PC-9 (cell line): ENCODE measurements around the gene SUGP2. TPM values are rescaled to one million over a fixed set of nuclear protein-coding genes. Genes with fewer than 3 reads are reported as not detected.
A peak's percentile ranks its signal among the peaks of the same experiment; 100 is the strongest.

ENCODE experiments used
- BruUV-seq: library from RNA; stranded (reverse); fragments of 400-500 nt; replicated peaks from 2 replicates; lab custom pipeline; 2021; lab: Mats Ljungman, UMichigan
- CTCF ChIA-PET: fragments of 300-600 bp; sonication (Branson Sonifier 250); formaldehyde crosslinking; loops from one replicate; lab custom pipeline; 2022; ENCODE audit warnings: antibody characterized with exemption; lab: Charles Lee
- POLR2A ChIA-PET: fragments of 300-600 bp; sonication (Branson Sonifier 250); formaldehyde crosslinking; loops from one replicate; lab custom pipeline; 2022; ENCODE audit warnings: antibody characterized with exemption; ENCODE audit not compliant: unreplicated experiment; lab: Charles Lee
- DNase-seq, 2 experiments: peaks; one replicate each; pipeline versions ENCODE4 v3.0.0 to v3.0.0-alpha.2; 2015 to 2022; ENCODE audit warnings: mixed read lengths in 1 of 2
- H2AFZ ChIP-seq: fragments of 200-600 bp; sonication (generic); 2 replicates; pipeline ENCODE4 v1.8.1; 2017; ENCODE audit warnings: antibody characterized with exemption
- H3F3A ChIP-seq: fragments of 200-600 bp; sonication (generic); 2 replicates; pipeline ENCODE4 v1.8.1; 2017; ENCODE audit warnings: antibody characterized with exemption, mild to moderate bottlenecking, low read depth; ENCODE audit not compliant: insufficient read depth
- H3K27ac ChIP-seq: fragments of 200-600 bp; sonication (generic); 2 replicates; pipeline ENCODE4 v1.6.1; 2016; ENCODE audit warnings: mixed run types
- H3K27me3 ChIP-seq: fragments of 200-600 bp; sonication (generic); 2 replicates; pipeline ENCODE4 v1.6.1; 2016; ENCODE audit warnings: low read depth, mixed run types; ENCODE audit not compliant: insufficient read depth
- H3K36me3 ChIP-seq: fragments of 200-600 bp; sonication (generic); 2 replicates; pipeline ENCODE4 v1.6.1; 2016; ENCODE audit warnings: low read depth, mixed run types
- H3K4me1 ChIP-seq: fragments of 200-600 bp; sonication (generic); replicated peaks from 2 replicates; pipeline ENCODE4 v1.6.1; 2016; ENCODE audit warnings: mixed run types; ENCODE audit not compliant: insufficient read depth
- H3K4me2 ChIP-seq: fragments of 200-600 bp; sonication (generic); 2 replicates; pipeline ENCODE4 v1.6.1; 2017; ENCODE audit warnings: mixed run types
- H3K4me3 ChIP-seq: fragments of 200-600 bp; sonication (generic); 2 replicates; pipeline ENCODE4 v1.6.1; 2016; ENCODE audit warnings: mixed run types
- H3K79me2 ChIP-seq: fragments of 200-600 bp; sonication (generic); 2 replicates; pipeline ENCODE4 v1.6.1; 2017; ENCODE audit warnings: low read depth, mixed run types
- H3K9me2 ChIP-seq: fragments of 200-600 bp; sonication (generic); 2 replicates; pipeline ENCODE4 v1.8.1; 2017; ENCODE audit warnings: mild to moderate bottlenecking; ENCODE audit not compliant: insufficient read depth
- H3K9me3 ChIP-seq: fragments of 200-600 bp; sonication (generic); 2 replicates; pipeline ENCODE4 v1.8.1; 2016; ENCODE audit warnings: low read depth; ENCODE audit not compliant: insufficient read depth
- H4K20me1 ChIP-seq: fragments of 200-600 bp; sonication (generic); 2 replicates; pipeline ENCODE4 v1.8.1; 2017; ENCODE audit not compliant: insufficient read depth
- EZH2 ChIP-seq: fragments of 200-600 bp; sonication (generic); IDR thresholded peaks from 2 replicates; pipeline ENCODE4 v1.8.0; 2017; ENCODE audit warnings: antibody characterized with exemption, low read depth
- intact Hi-C: fragments of 100-400 bp; cut with micrococcal nuclease; formaldehyde crosslinking; loops from one replicate; pipeline ENCODE4 v1.10.0; 2022; ENCODE audit not compliant: unreplicated experiment
- total RNA-seq: library from RNA; stranded (reverse); gene quantifications from 2 replicates; pipeline ENCODE4 v1.2.3, GENCODE V29; 2021
- TF ChIP-seq, protein P1 (sequence below): fragments of 200-600 bp; sonication (generic); conservative IDR thresholded peaks from 2 replicates; pipeline ENCODE4 v1.6.1; 2017; ENCODE audit warnings: mixed run types, antibody characterized with exemption, mild to moderate bottlenecking, moderate library complexity

The SUGP2 gene
- total RNA-seq, 1 experiment from 2014 or later: 73.1 TPM

DNA sequence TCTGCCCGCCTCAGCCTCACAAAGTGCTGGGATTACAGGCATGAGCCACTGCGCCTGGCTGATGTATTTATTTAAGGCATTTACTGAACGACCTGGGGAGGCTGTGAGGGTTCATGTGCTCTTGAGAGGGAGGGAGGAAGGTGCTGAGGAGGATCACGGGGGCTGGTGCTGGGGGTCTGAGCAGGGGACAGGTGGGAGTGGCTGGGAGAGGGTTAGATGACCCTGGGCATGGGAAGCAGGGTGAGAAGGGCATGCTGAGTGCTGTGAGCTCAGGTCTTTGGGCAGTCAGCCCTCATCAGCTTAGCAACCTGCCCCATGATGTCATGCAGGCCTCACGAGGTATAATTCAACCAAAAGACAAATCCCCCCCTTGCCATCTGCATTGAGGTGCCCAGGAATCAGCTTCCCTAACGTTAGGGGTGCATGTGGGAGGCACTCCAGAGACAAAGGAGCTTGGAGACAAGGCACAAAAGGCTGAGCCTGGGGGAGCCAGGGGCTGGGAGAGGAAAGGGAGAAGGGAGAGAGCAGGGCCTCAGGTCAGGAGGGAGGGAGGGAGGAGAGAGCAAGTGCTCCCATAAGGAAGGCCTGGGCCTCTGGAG, 36.4 kb downstream of the SUGP2 start:
- ChIA-PET POLR2A (no interaction called here), CTCF (no interaction called here)
- Histone ChIP-seq H3K9me3 (no peaks in the 10 kb centered on the region), H3K36me3 (peaks cover 23% of the 10 kb centered on the region), H3K9me2 (no peaks in the 10 kb centered on the region), H3F3A (peaks cover 19% of the 10 kb centered on the region; the same call in 1 of the 2 replicates), H2AFZ (no peak overlapping the region), H3K27ac (no peak overlapping the region), H3K27me3 (no peaks in the 10 kb centered on the region), H3K4me1 (peaks cover 3% of the 10 kb centered on the region; the same call in 1 of the 2 replicates), H3K4me2 (no peak overlapping the region), H3K4me3 (no peak overlapping the region), H3K79me2 (no peaks in the 10 kb centered on the region), H4K20me1 (peaks cover 25% of the 10 kb centered on the region)
- intact Hi-C loops: no loop called here
- TF ChIP-seq EZH2: no peak
- TF ChIP-seq, protein P1, sequence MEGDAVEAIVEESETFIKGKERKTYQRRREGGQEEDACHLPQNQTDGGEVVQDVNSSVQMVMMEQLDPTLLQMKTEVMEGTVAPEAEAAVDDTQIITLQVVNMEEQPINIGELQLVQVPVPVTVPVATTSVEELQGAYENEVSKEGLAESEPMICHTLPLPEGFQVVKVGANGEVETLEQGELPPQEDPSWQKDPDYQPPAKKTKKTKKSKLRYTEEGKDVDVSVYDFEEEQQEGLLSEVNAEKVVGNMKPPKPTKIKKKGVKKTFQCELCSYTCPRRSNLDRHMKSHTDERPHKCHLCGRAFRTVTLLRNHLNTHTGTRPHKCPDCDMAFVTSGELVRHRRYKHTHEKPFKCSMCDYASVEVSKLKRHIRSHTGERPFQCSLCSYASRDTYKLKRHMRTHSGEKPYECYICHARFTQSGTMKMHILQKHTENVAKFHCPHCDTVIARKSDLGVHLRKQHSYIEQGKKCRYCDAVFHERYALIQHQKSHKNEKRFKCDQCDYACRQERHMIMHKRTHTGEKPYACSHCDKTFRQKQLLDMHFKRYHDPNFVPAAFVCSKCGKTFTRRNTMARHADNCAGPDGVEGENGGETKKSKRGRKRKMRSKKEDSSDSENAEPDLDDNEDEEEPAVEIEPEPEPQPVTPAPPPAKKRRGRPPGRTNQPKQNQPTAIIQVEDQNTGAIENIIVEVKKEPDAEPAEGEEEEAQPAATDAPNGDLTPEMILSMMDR: no peak
- no peak for DNase-seq
- no TSS peak for BruUV-seq

DNA sequence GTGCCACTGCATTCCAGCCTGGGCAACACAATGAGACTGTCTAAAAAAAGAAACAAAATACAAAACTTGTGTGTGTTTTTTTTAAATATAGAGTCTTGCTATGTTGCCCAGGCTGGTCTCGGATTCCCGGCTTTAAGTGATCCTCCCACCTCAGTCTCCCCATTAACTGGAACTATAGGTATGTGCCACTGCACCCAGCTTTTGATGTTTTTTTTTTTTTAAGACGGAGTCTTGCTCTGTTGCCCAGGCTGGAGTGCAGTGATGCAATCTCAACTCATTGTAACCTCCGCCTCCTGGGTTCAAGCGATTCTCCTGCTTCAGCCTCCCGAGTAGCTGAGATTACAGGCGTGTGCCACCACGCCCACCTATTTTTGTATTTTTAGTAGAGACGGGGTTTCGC, 37.0 kb downstream of the SUGP2 start:
- Histone ChIP-seq H3K4me2 (no peak overlapping the region), H3K27me3 (no peaks in the 10 kb centered on the region), H3F3A (peaks cover 15% of the 10 kb centered on the region; the same call in 1 of the 2 replicates), H3K79me2 (no peaks in the 10 kb centered on the region), H4K20me1 (peaks cover 25% of the 10 kb centered on the region), H3K4me3 (no peak overlapping the region), H3K9me3 (no peaks in the 10 kb centered on the region), H3K36me3 (peaks cover 17% of the 10 kb centered on the region), H3K9me2 (no peaks in the 10 kb centered on the region), H3K4me1 (peaks cover 3% of the 10 kb centered on the region; the same call in 1 of the 2 replicates), H3K27ac (no peak overlapping the region), H2AFZ (no peak overlapping the region)
- no peak for DNase-seq
- TF ChIP-seq, protein P1: no peak
- no peak for TF ChIP-seq EZH2
- intact Hi-C loops: no loop called here
- no TSS peak for BruUV-seq
- ChIA-PET POLR2A (no interaction called here), CTCF (no interaction called here)

GRCh38 chr19:18995804-18996241, 37.5 kb downstream of the SUGP2 start:
- no TSS peak for BruUV-seq
- no peaks in the 10 kb centered on the region for H3K79me2 ChIP-seq
- peaks cover 14% of the 10 kb centered on the region; the same call in 1 of the 2 replicates for H3K36me3 ChIP-seq
- no peak overlapping the region for H3K4me3 ChIP-seq
- no peaks in the 10 kb centered on the region for H3K27me3 ChIP-seq
- POLR2A ChIA-PET: no interaction called here
- H3K4me2 ChIP-seq: no peak overlapping the region
- H3F3A ChIP-seq: peaks cover 13% of the 10 kb centered on the region; the same call in 1 of the 2 replicates
- H3K4me1 ChIP-seq: peaks cover 3% of the 10 kb centered on the region; the same call in 1 of the 2 replicates
- intact Hi-C loops: no loop called here
- no peak overlapping the region for H3K27ac ChIP-seq
- CTCF ChIA-PET: no interaction called here
- peaks cover 25% of the 10 kb centered on the region for H4K20me1 ChIP-seq
- no peaks in the 10 kb centered on the region for H3K9me3 ChIP-seq
- DNase-seq: peak; percentile 36 to 68
- TF ChIP-seq, protein P1: peak; percentile 63
- TF ChIP-seq EZH2: no peak
- H3K9me2 ChIP-seq: no peaks in the 10 kb centered on the region
- no peak overlapping the region for H2AFZ ChIP-seq
